Measurements from ENCODE around the gene GON7.
"Not testable (repeated sequence)": the region's sequence is repeated elsewhere in the genome, so short reads cannot be mapped to it uniquely, and the experiment has no call there.

Gene GON7

GRCh38 chr14:93240678-93241000 is 33.8 kb upstream of the GON7 start:
- Histone ChIP-seq H2AFZ (ENCODE audit: low read depth, low read length) (no peak overlapping the region), H4K91ac (ENCODE audit: low read length) (no peak overlapping the region), H3K4me3 (ENCODE audit: insufficient read depth in 1 of 2, low read depth in 1 of 2, low read length in 2 of 2) (no peak overlapping the region), H2AK5ac (ENCODE audit: low read length, severe bottlenecking) (peak overlapping the region; percentile 76), H2BK120ac (ENCODE audit: low read depth, low read length) (no peak overlapping the region), H3K4ac (ENCODE audit: low read depth in 1 of 2, low read length in 2 of 2) (no peak overlapping the region), H3K4me1 (ENCODE audit: control insufficient read depth, insufficient read depth, low read depth, low read length) (peaks cover 14% of the 10 kb centered on the region), H3K36me3 (ENCODE audit: control insufficient read depth in 1 of 2, insufficient read depth in 2 of 2, low read depth in 1 of 2, low read length in 2 of 2) (peaks cover 27 to 53% of the 10 kb centered on the region in 2 experiments), H4K8ac (ENCODE audit: low read length) (no peak overlapping the region), H3K23ac (ENCODE audit: low read length in 2 of 2) (no peak overlapping the region), H3K27ac (ENCODE audit: low read length, poor library complexity, severe bottlenecking) (peak overlapping the region; percentile 94), H3K9ac (ENCODE audit: low read length) (no peak overlapping the region), H3K18ac (ENCODE audit: low read depth in 1 of 2, low read length in 2 of 2) (no peak overlapping the region), H2BK5ac (ENCODE audit: low read depth, low read length, poor library complexity, severe bottlenecking) (peak overlapping the region; percentile 79), H3K4me2 (ENCODE audit: low read length, poor library complexity, severe bottlenecking) (peak overlapping the region; percentile 13), H3K27me3 (ENCODE audit: control insufficient read depth in 1 of 2, insufficient read depth in 1 of 2, low read length in 2 of 2) (no peaks in the 10 kb centered on the region), H3K9me3 (ENCODE audit: control insufficient read depth, low read length) (no peaks in the 10 kb centered on the region), H2BK15ac (ENCODE audit: low read depth, poor library complexity, severe bottlenecking) (no peak overlapping the region), H3K14ac (ENCODE audit: low read length in 2 of 2) (no peak overlapping the region), H2BK12ac (ENCODE audit: low read length in 2 of 2) (no peak overlapping the region), H3K79me1 (replicated peaks; ENCODE audit: low read length, poor library complexity, severe bottlenecking) (peaks cover 20% of the 10 kb centered on the region)
- WGBS, result 36% methylated on average over 3 of the region's 3 CpGs
- DNase-seq, result no peak

- Histone ChIP-seq H3K4me3 (ENCODE audit: insufficient read depth in 1 of 2, low read depth in 1 of 2, low read length in 2 of 2) (no peak overlapping the region), H2BK120ac (ENCODE audit: low read depth, low read length) (no peak overlapping the region), H4K8ac (ENCODE audit: low read length) (peak overlapping the region; percentile 74), H3K27ac (ENCODE audit: low read length, poor library complexity, severe bottlenecking) (peak overlapping the region; percentile 94), H2BK12ac (ENCODE audit: low read length in 2 of 2) (peak overlapping the region in 1 of 2 experiments; percentile 18), H2BK15ac (ENCODE audit: low read depth, poor library complexity, severe bottlenecking) (no peak overlapping the region), H3K23ac (ENCODE audit: low read length in 2 of 2) (no peak overlapping the region), H2AK5ac (ENCODE audit: low read length, severe bottlenecking) (peak overlapping the region; percentile 94), H4K91ac (ENCODE audit: low read length) (no peak overlapping the region), H3K27me3 (ENCODE audit: control insufficient read depth in 1 of 2, insufficient read depth in 1 of 2, low read length in 2 of 2) (no peaks in the 10 kb centered on the region), H3K36me3 (ENCODE audit: control insufficient read depth in 1 of 2, insufficient read depth in 2 of 2, low read depth in 1 of 2, low read length in 2 of 2) (peaks cover 24 to 47% of the 10 kb centered on the region in 2 experiments), H3K18ac (ENCODE audit: low read depth in 1 of 2, low read length in 2 of 2) (peak overlapping the region in 1 of 2 experiments; percentile 74), H3K79me1 (replicated peaks; ENCODE audit: low read length, poor library complexity, severe bottlenecking) (peaks cover 16% of the 10 kb centered on the region), H3K4me2 (ENCODE audit: low read length, poor library complexity, severe bottlenecking) (peak overlapping the region; percentile 50), H3K9ac (ENCODE audit: low read length) (no peak overlapping the region), H3K4ac (ENCODE audit: low read depth in 1 of 2, low read length in 2 of 2) (no peak overlapping the region), H3K4me1 (ENCODE audit: control insufficient read depth, insufficient read depth, low read depth, low read length) (peaks cover 14% of the 10 kb centered on the region), H3K14ac (ENCODE audit: low read length in 2 of 2) (no peak overlapping the region), H2BK5ac (ENCODE audit: low read depth, low read length, poor library complexity, severe bottlenecking) (peak overlapping the region; percentile 35), H2AFZ (ENCODE audit: low read depth, low read length) (no peak overlapping the region), H3K9me3 (ENCODE audit: control insufficient read depth, low read length) (no peaks in the 10 kb centered on the region)
- 87% methylated on average over 19 of the region's 25 CpGs for WGBS
- peak; percentile 81 for DNase-seq
Observed at GRCh38 chr14:93239869-93240677, 33.2 kb upstream of the GON7 start.

- Histone ChIP-seq H3K4me1 (ENCODE audit: control insufficient read depth, insufficient read depth, low read depth, low read length) (peaks cover 11% of the 10 kb centered on the region), H4K91ac (ENCODE audit: low read length) (no peak overlapping the region), H2BK12ac (ENCODE audit: low read length in 2 of 2) (no peak overlapping the region), H4K8ac (ENCODE audit: low read length) (no peak overlapping the region), H3K27ac (ENCODE audit: low read length, poor library complexity, severe bottlenecking) (no peak overlapping the region), H3K4ac (ENCODE audit: low read depth in 1 of 2, low read length in 2 of 2) (no peak overlapping the region), H3K79me1 (replicated peaks; ENCODE audit: low read length, poor library complexity, severe bottlenecking) (peaks cover 11% of the 10 kb centered on the region), H3K27me3 (ENCODE audit: control insufficient read depth in 1 of 2, insufficient read depth in 1 of 2, low read length in 2 of 2) (no peaks in the 10 kb centered on the region), H2AK5ac (ENCODE audit: low read length, severe bottlenecking) (no peak overlapping the region), H2BK5ac (ENCODE audit: low read depth, low read length, poor library complexity, severe bottlenecking) (no peak overlapping the region), H3K9ac (ENCODE audit: low read length) (peak overlapping the region; percentile 36), H3K18ac (ENCODE audit: low read depth in 1 of 2, low read length in 2 of 2) (peak overlapping the region in 1 of 2 experiments; percentile 29), H3K4me3 (ENCODE audit: insufficient read depth in 1 of 2, low read depth in 1 of 2, low read length in 2 of 2) (no peak overlapping the region), H3K9me3 (ENCODE audit: control insufficient read depth, low read length) (no peaks in the 10 kb centered on the region), H3K23ac (ENCODE audit: low read length in 2 of 2) (no peak overlapping the region), H3K36me3 (ENCODE audit: control insufficient read depth in 1 of 2, insufficient read depth in 2 of 2, low read depth in 1 of 2, low read length in 2 of 2) (peaks cover 2 to 9% of the 10 kb centered on the region in 2 experiments), H2BK120ac (ENCODE audit: low read depth, low read length) (no peak overlapping the region), H2AFZ (ENCODE audit: low read depth, low read length) (no peak overlapping the region), H2BK15ac (ENCODE audit: low read depth, poor library complexity, severe bottlenecking) (no peak overlapping the region), H3K14ac (ENCODE audit: low read length in 2 of 2) (no peak overlapping the region), H3K4me2 (ENCODE audit: low read length, poor library complexity, severe bottlenecking) (no peak overlapping the region)
- 82% methylated on average over 10 of the region's 10 CpGs for WGBS
- no peak for DNase-seq
Observed at GRCh38 chr14:93234798-93235197, 27.9 kb upstream of the GON7 start.

GRCh38 chr14:93233078-93233477 is 26.2 kb upstream of the GON7 start:
- not testable (repeated sequence) for H2BK15ac ChIP-seq (ENCODE audit: low read depth, poor library complexity, severe bottlenecking); H2BK12ac ChIP-seq (ENCODE audit: low read length in 2 of 2); H3K4me1 ChIP-seq (ENCODE audit: control insufficient read depth, insufficient read depth, low read depth, low read length); H3K14ac ChIP-seq (ENCODE audit: low read length in 2 of 2); H3K79me1 ChIP-seq (replicated peaks; ENCODE audit: low read length, poor library complexity, severe bottlenecking); H2BK5ac ChIP-seq (ENCODE audit: low read depth, low read length, poor library complexity, severe bottlenecking); H3K27ac ChIP-seq (ENCODE audit: low read length, poor library complexity, severe bottlenecking); H3K4me3 ChIP-seq (ENCODE audit: insufficient read depth in 1 of 2, low read depth in 1 of 2, low read length in 2 of 2); H3K9ac ChIP-seq (ENCODE audit: low read length); H3K23ac ChIP-seq (ENCODE audit: low read length in 2 of 2); H3K4ac ChIP-seq (ENCODE audit: low read depth in 1 of 2, low read length in 2 of 2); H4K91ac ChIP-seq (ENCODE audit: low read length); H4K8ac ChIP-seq (ENCODE audit: low read length); H3K18ac ChIP-seq (ENCODE audit: low read depth in 1 of 2, low read length in 2 of 2); H3K4me2 ChIP-seq (ENCODE audit: low read length, poor library complexity, severe bottlenecking); H2AK5ac ChIP-seq (ENCODE audit: low read length, severe bottlenecking); H2AFZ ChIP-seq (ENCODE audit: low read depth, low read length); H3K27me3 ChIP-seq (ENCODE audit: control insufficient read depth in 1 of 2, insufficient read depth in 1 of 2, low read length in 2 of 2); H3K9me3 ChIP-seq (ENCODE audit: control insufficient read depth, low read length); DNase-seq; H2BK120ac ChIP-seq (ENCODE audit: low read depth, low read length)
- WGBS, result 87% methylated on average over 5 of the region's 5 CpGs
- peaks cover 8 to 15% of the 10 kb centered on the region in 2 experiments for H3K36me3 ChIP-seq (ENCODE audit: control insufficient read depth in 1 of 2, insufficient read depth in 2 of 2, low read depth in 1 of 2, low read length in 2 of 2)

Data from mesenchymal stem cell (in vitro differentiated cells and primary cell).